Panc1 (cell line): ENCODE results near the gene PPP4R3B. TPM values are rescaled to one million over a fixed set of nuclear protein-coding genes. Genes with fewer than 3 reads are reported as not detected.

Experiments used
- ATAC-seq: fragments of 200-7000 bp; cut with Tn5 transposase; 2 replicates; pipeline ENCODE4 v1.9.1; 2020; ENCODE audit warnings: mild to moderate bottlenecking, moderate library complexity
- BruUV-seq: library from RNA; stranded (reverse); fragments of 400-500 nt; replicated peaks from 2 replicates; lab custom pipeline; 2021; lab: Mats Ljungman, UMichigan
- CTCF ChIA-PET: fragments of 300-600 bp; sonication (Branson Sonifier 250); formaldehyde crosslinking; loops from one replicate; lab custom pipeline; 2022; ENCODE audit warnings: antibody characterized with exemption; lab: Charles Lee
- POLR2A ChIA-PET: fragments of 300-600 bp; sonication (Branson Sonifier 250); formaldehyde crosslinking; loops from one replicate; lab custom pipeline; 2022; ENCODE audit warnings: antibody characterized with exemption; lab: Charles Lee
- DNase-seq: peaks from one replicate; pipeline ENCODE4 v3.0.0-alpha.2; 2010; ENCODE audit warnings: low read depth, low spot score
- H3K27ac ChIP-seq: 2 replicates; pipeline ENCODE4 v1.5.1; 2011; ENCODE audit warnings: mild to moderate bottlenecking, low read length, inconsistent platforms
- H3K27me3 ChIP-seq: fragments of 200-500 bp; sonication (Bioruptor generic); 2 replicates; pipeline ENCODE4 v1.6.0; 2014; ENCODE audit warnings: low read length, inconsistent platforms; ENCODE audit not compliant: control insufficient read depth, insufficient read depth
- H3K36me3 ChIP-seq: fragments of 200-500 bp; sonication (Bioruptor generic); 2 replicates; pipeline ENCODE4 v1.5.1; 2014; ENCODE audit warnings: inconsistent platforms, mild to moderate bottlenecking, low read length, moderate library complexity; ENCODE audit not compliant: control insufficient read depth, insufficient read depth
- H3K4me1 ChIP-seq: 2 replicates; pipeline ENCODE4 v1.5.1; 2011; ENCODE audit warnings: inconsistent platforms, mild to moderate bottlenecking, low read length, moderate library complexity; ENCODE audit not compliant: control insufficient read depth, insufficient read depth
- H3K4me3 ChIP-seq, 2 experiments: 2 replicates each; pipeline ENCODE4 v1.5.1; 2011 to 2012; ENCODE audit warnings: low read depth in 2 of 2, low read length in 2 of 2, mild to moderate bottlenecking in 2 of 2, inconsistent platforms in 1 of 2, moderate library complexity in 1 of 2
- H3K9me3 ChIP-seq: fragments of 200-500 bp; sonication (Bioruptor generic); 2 replicates; pipeline ENCODE4 v1.5.1; 2014; ENCODE audit warnings: low read depth, mild to moderate bottlenecking, inconsistent platforms, low read length, moderate library complexity; ENCODE audit not compliant: control insufficient read depth, insufficient read depth
- POLR2AphosphoS5 ChIP-seq: IDR thresholded peaks from 2 replicates; pipeline ENCODE4 v1.6.1; 2012; ENCODE audit warnings: mild to moderate bottlenecking, low read depth, low read length, moderate library complexity
- SIN3A ChIP-seq: IDR thresholded peaks from 2 replicates; pipeline ENCODE4 v1.6.1; 2012; ENCODE audit warnings: low read depth, mild to moderate bottlenecking, low read length, moderate library complexity, borderline replicate concordance; ENCODE audit not compliant: insufficient read depth
- TCF7L2 ChIP-seq: IDR thresholded peaks from 2 replicates; pipeline ENCODE4 v1.6.1; 2011; ENCODE audit warnings: mild to moderate bottlenecking, low read depth, low read length, inconsistent platforms
- in situ Hi-C: cut with HindIII; loops from 2 replicates; pipeline ENCODE4 v1.10.0; 2016; ENCODE audit warnings: low sequenced_read_pairs, low pct_unique_long_range_greater_than_20kb
- intact Hi-C: fragments of 100-400 bp; cut with micrococcal nuclease; formaldehyde crosslinking; loops from one replicate; pipeline ENCODE4 v1.10.0; 2022; ENCODE audit not compliant: unreplicated experiment
- total RNA-seq: library from RNA; stranded (reverse); gene quantifications from one replicate; pipeline ENCODE4 v1.2.1, GENCODE V29; 2021; ENCODE audit not compliant: unreplicated experiment
- TF ChIP-seq, protein P1 (sequence below), 2 experiments: IDR thresholded peaks; 2 replicates each; pipeline ENCODE4 v1.6.1; 2011 to 2012; ENCODE audit warnings: low read depth in 2 of 2, control low read depth in 1 of 2, low read length in 1 of 2, mild to moderate bottlenecking in 1 of 2, moderate library complexity in 1 of 2; ENCODE audit not compliant: insufficient read depth in 1 of 2
- TF ChIP-seq, protein P2 (sequence below): fragments of 450-650 bp; IDR thresholded peaks from 2 replicates; pipeline ENCODE4 v1.5.1; 2017; ENCODE audit warnings: mild to moderate bottlenecking

PPP4R3B gene
- total RNA-seq, 1 experiment from 2014 or later: 50.7 TPM

DNA sequence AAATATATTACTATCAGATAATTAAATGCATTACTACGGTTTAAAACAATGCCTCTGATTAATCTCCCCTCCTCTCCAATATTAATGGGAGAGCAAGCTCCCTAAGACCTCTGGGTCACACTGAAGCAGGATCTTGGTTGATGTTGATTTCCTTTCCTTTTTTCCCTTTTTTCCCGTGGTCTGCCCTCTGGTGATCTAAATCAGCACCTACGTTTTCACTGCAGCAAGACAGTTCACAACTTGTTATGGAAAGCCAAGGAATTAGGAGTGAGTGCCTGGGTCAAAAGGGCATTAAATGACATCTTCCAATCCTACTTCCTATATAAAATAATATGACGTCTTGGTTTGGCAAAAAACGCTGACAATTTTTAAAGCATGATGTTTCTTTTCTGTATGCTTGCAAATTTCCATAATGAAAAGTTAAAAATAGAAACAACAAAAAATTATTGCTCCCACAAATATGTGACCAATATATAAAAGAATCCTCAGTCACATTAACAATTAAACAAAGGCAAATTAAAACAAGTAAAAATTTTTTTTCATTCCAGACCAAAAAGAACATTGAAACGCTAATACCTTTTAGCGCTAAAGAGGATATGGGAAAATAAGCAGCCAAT, 105.8 kb downstream of the PPP4R3B start:
- H3K27ac ChIP-seq: no peak overlapping the region
- no TSS peak for BruUV-seq
- no peaks in the 10 kb centered on the region for H3K27me3 ChIP-seq
- no peaks in the 10 kb centered on the region for H3K36me3 ChIP-seq
- ChIA-PET CTCF (interaction anchor here (1.0 kb wide), 1 partner anchor 92 kb away, joined by 4 read pairs; the partner anchor contains the start of gene CCDC88A), POLR2A (no interaction called here)
- DNase-seq (no peak), ATAC-seq (peak; percentile 87)
- H3K4me1 ChIP-seq: no peaks in the 10 kb centered on the region
- H3K4me3 ChIP-seq: no peak overlapping the region
- intact Hi-C loops: loop anchor here (5.0 kb wide), 1 partner anchor 89 kb away; no protein-coding TSS in a partner anchor
- TF ChIP-seq, protein P1, sequence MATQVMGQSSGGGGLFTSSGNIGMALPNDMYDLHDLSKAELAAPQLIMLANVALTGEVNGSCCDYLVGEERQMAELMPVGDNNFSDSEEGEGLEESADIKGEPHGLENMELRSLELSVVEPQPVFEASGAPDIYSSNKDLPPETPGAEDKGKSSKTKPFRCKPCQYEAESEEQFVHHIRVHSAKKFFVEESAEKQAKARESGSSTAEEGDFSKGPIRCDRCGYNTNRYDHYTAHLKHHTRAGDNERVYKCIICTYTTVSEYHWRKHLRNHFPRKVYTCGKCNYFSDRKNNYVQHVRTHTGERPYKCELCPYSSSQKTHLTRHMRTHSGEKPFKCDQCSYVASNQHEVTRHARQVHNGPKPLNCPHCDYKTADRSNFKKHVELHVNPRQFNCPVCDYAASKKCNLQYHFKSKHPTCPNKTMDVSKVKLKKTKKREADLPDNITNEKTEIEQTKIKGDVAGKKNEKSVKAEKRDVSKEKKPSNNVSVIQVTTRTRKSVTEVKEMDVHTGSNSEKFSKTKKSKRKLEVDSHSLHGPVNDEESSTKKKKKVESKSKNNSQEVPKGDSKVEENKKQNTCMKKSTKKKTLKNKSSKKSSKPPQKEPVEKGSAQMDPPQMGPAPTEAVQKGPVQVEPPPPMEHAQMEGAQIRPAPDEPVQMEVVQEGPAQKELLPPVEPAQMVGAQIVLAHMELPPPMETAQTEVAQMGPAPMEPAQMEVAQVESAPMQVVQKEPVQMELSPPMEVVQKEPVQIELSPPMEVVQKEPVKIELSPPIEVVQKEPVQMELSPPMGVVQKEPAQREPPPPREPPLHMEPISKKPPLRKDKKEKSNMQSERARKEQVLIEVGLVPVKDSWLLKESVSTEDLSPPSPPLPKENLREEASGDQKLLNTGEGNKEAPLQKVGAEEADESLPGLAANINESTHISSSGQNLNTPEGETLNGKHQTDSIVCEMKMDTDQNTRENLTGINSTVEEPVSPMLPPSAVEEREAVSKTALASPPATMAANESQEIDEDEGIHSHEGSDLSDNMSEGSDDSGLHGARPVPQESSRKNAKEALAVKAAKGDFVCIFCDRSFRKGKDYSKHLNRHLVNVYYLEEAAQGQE (IDR thresholded peaks at IDR 0.05; ENCODE audit: insufficient read depth in 1 of 2, low read depth in 2 of 2, low read length in 1 of 2): no peak
- no peak for TF ChIP-seq TCF7L2
- TF ChIP-seq, protein P2, sequence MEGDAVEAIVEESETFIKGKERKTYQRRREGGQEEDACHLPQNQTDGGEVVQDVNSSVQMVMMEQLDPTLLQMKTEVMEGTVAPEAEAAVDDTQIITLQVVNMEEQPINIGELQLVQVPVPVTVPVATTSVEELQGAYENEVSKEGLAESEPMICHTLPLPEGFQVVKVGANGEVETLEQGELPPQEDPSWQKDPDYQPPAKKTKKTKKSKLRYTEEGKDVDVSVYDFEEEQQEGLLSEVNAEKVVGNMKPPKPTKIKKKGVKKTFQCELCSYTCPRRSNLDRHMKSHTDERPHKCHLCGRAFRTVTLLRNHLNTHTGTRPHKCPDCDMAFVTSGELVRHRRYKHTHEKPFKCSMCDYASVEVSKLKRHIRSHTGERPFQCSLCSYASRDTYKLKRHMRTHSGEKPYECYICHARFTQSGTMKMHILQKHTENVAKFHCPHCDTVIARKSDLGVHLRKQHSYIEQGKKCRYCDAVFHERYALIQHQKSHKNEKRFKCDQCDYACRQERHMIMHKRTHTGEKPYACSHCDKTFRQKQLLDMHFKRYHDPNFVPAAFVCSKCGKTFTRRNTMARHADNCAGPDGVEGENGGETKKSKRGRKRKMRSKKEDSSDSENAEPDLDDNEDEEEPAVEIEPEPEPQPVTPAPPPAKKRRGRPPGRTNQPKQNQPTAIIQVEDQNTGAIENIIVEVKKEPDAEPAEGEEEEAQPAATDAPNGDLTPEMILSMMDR: peak; percentile 75
- no peaks in the 10 kb centered on the region for H3K9me3 ChIP-seq
- in situ Hi-C loops: no loop called here

DNA sequence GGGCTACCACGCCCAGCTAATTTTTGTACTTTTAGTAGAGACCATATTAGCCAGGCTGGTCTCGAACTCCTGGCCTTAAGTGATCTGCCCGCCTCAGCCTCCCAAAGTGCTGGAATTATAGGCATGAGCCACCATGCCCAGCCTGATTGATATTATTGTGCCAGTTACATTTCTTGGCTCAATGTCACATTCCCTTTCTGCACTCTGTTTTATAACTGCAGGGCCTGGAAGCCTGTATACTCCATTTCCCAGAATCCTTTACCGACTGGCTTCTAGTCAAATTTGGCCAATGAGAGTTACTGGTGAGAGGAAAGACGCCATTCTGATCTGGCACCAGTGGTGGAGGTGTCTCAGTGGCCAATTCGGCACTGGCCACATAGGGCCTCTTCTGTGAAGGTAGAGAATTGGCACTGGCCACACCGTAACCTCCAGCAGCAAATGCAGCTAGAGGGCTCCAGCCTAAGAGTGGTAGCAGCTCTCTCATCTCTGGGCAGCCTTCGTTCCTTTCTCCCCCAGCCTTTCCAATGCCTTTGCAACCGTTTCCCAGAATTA, 114.8 kb downstream of the PPP4R3B start:
- in situ Hi-C loops (no loop called here), intact Hi-C loops (no loop called here)
- Histone ChIP-seq H3K9me3 (no peaks in the 10 kb centered on the region), H3K4me3 (no peak overlapping the region), H3K27me3 (no peaks in the 10 kb centered on the region), H3K4me1 (no peaks in the 10 kb centered on the region; the same call in 1 of the 2 replicates), H3K27ac (no peak overlapping the region), H3K36me3 (no peaks in the 10 kb centered on the region)
- no peak for DNase-seq
- ATAC-seq: peak; percentile 64; the same call in 1 of the 2 replicates
- POLR2A ChIA-PET: interaction anchor here (0.6 kb wide), 1 partner anchor 16 kb away, joined by 3 read pairs; no protein-coding TSS in a partner anchor
- CTCF ChIA-PET: no interaction called here
- no TSS peak for BruUV-seq
- TF ChIP-seq, protein P1 (IDR thresholded peaks at IDR 0.05; ENCODE audit: insufficient read depth in 1 of 2, low read depth in 2 of 2, low read length in 1 of 2): no peak
- TF ChIP-seq, protein P2: no peak
- TF ChIP-seq POLR2AphosphoS5 (no peak), SIN3A (no peak), TCF7L2 (no peak)
